GM18867 (cell line): ENCODE data around the gene ADRA1B.

Source experiments
- ATAC-seq: cut with Tn5 transposase; IDR thresholded peaks from one replicate; pipeline ENCODE4 v1.9.1; 2021; ENCODE audit warnings: mild to moderate bottlenecking, moderate library complexity; ENCODE audit not compliant: unreplicated experiment

The ADRA1B gene

DNA sequence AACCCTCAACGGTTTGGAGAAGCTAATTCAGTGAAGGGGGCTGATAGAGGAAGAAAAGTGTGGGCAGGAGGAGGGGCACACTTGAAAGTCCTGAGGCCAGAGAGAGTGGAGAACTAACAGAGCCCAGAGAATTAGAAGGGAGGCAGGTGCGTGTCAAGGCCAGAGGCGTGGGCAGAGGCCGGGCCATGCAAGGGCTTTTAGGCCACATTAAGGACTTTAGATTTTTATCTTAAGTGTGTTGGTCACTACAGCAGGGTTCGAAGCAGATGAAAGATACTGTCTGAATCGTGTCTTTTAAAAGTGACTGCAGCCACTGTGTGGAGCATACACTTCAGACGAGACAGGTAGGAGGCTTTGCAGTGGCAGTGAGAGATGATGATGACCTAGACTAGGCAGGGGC lies 6.7 kb downstream of the ADRA1B start:
- no peak for ATAC-seq

DNA sequence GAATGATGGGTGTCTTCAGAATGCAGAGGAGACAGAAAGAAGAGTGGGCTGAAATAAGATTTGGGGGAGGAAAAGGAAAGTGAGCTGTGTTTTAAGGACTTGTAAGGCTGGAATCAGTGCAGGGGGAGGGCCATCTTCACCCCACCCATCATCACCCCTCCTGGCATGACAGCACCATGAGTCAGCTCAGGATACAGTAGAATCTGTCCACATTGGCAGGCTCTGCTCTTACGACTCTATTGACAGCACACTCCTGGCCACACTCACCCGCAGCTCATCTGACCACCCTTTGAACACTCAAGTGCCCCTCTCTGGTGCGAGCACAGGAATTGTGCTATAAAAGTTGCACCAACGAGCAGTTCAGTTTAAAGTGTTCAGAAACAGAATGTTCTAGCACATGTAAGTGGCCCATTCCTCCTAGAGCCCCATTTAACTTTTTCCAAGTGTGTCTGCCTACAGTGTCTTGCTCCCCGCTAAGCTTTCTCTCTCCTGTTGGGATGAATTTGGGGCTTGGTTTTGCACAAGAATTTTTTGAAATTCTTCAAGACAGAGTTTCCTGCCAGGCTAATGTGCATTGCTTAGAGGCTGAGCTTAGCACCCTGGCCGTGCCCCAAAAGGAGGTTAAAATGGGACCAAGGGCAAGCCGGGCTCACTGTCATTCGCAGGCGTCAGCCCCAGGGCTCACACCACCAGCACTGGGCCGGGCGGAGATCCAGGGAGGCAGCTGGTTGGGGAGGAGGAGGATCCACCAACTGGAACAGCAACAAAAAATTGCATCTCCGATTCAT lies 12.0 kb downstream of the ADRA1B start:
- no peak for ATAC-seq

DNA sequence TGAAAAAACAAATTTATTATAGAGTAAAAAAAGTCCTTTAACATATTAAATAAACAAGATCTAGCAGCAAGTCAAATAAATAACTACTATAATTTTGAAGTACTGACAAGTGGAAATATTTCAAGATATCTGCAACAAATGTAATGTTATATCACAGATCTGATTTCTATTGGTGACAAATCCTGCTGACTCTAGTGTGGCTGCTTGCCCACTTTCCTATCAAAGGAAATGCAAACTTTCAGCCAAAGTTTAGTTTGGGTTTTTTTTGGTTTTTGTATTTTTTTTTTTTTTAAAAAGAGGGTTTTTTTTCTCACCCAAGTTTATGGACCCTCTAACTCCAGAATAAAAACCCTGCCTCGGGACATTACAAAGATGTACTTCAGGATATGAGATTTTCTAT lies 12.9 kb downstream of the ADRA1B start:
- ATAC-seq = no peak

DNA sequence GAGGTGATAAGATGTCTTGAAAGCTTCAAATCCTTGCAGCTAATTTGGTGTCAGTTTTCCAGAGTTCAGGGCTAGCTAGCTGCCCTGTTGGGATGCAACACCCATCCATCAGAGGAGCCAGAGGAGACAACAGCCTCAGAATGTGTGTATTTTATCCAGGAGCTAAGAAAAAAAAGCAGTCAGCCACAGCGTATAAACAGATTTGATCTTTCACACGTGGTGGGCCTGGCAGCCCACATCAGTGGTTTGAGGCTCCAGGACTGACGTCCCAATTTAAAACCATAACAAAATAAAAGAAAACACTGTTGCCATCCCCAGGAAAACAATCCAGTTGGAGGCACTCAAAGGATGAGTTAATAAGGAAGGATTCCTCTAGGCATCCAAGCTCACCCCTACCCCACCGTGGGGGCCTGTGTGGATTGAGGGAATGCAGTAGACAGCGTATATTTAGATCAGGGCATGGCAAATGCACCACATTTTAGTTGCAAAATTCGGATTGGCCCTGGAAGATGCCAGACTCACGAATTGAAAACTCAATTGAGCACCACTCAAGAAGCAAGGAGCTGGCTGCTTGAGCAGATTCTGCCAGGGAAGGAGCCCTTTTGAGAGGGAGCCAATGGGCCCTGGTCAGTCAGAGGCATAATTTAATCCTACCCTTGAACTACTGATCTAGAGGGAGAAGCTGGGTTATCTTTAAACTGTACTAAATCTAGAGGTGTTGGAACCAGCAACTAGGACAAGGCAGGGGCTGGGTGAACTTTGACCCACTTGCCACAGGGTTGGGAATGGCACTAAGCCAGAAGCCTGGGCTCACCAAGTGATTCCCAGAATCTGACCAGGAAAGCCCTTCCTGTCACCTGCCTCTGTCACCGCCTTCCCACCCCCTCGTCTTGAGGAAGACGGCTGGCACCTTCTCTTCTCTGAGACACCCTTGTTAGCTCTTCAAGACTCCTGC lies 17.5 kb downstream of the ADRA1B start:
- no peak for ATAC-seq

DNA sequence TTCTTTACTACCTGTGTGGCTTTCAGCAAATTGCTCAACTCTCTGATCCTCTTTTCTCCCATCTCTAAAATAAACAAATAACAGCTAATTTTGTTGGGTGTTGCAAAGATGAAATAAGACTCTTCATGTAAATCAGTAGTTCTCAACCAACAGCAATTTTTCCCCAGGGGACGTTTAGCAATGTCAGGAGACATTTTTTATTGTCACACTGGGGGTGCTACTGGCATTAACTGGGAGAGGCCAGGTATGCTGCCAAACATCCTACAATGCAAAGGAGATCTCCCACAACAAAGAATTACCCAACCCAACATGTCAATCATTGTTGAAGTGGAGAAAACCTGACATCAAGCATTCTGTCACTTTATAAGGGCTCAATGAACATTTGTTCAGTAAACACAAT lies 19.7 kb downstream of the ADRA1B start:
- ATAC-seq = no peak

DNA sequence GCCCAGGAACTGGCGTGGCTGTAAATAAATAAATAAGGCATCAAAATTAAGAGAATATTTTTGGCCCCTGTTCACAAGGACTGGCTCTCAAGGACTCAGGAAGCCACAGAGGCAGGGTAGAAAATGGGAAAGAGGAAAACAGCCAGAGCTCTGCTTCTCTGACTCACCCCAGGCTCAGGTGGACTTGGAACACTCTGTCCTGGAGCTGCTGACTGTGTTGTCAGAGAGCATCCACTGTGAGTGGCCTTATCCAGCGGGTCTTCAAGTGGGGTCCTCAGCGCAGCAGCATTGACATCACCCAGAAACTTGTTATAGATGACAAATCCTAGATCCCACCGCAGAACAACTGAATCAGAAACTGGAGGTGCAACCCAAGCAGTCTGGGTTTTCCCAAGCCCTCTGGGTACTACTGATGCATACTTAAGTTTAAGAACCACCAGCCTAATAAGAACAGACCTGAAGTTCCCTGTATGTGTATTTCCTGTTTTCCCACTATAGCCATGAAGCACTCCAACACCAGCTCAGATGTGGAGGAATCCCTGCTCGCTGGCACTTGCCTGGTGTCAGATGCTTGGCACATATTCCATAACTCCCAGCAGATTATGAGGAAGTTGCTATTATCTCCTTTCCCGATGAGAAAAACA lies 20.5 kb downstream of the ADRA1B start:
- ATAC-seq = no peak

DNA sequence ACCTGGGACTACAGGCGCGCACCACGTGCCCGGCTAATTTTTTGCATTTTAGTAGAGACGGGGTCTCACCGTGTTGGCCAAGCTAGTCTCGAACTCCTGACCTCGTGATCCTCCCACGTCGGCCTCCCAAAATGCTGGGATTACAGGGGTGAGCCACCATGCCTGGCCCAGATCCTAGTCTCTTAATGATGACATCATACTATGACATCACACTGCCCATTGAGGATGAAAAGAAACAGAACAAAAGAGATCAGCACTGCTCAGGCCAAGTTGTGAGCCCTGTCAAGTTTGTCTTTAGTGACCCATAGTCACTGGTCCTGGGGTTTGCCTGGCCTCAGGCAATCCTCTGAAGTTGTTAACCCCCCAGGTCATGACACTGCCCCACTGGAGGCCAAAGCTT lies 21.3 kb downstream of the ADRA1B start:
- no peak for ATAC-seq

DNA sequence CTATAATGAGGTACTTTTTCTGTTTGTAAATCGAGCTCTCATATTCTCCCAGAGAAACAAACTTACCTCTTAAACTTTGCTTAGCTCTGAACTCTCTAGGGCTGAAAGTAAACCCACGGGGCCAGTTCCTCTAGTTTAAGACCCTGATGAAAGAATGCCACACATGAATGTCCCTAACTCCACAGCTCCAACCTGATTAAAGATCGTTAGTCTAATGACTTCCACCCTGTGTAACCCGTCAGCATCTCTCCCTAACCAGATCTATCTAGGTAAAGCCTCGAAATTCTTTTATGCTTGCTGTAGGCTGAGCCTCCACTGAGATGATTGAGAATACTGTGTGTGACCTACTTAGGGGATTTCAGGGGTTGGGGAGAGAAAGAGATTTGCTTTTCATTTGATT lies 27.0 kb downstream of the ADRA1B start:
- no peak for ATAC-seq

DNA sequence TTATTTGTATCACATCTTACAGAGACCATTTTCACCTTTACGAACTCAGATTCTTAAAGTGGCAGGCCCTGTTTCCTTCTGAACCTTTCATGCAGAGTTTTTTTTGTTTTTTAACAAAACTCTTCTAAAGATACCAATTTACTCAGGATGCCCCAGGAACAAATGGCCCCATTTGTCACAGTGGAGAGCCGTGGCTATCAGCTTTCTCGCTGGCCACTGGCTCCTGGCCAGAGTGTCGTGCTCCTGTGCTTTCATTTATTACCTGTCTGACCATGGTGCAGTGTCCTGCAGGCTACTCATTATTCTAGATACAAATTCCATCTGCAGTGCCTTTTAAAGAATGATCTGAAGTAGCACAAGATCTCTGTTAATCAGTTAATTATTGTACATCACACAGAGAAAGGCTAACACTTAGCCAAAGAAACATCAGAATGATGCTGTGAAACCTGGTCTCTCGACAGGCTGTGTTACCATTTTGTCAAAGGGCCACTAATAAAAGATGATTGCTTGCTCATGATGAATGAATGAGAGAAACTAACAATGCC lies 27.8 kb downstream of the ADRA1B start:
- ATAC-seq = no peak

DNA sequence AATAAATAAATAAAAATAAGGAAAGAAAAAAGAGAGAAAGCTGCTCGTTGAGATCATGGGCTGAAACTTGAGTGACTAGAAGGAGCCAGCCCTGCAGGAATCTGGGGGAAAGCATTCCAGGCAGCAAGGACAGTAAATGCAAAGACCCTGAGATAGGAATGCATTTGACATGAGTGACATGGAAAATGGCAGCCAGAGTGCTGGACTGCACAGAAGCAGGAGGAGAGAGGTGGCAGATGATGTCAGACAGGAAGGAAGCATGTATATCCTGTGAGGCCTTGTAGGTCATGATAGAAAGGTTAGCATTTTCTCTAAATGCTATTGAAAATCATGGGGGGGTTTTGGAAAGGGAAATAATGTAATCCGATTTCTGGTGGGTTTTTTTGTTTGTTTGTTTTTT lies 29.1 kb downstream of the ADRA1B start:
- ATAC-seq = no peak

DNA sequence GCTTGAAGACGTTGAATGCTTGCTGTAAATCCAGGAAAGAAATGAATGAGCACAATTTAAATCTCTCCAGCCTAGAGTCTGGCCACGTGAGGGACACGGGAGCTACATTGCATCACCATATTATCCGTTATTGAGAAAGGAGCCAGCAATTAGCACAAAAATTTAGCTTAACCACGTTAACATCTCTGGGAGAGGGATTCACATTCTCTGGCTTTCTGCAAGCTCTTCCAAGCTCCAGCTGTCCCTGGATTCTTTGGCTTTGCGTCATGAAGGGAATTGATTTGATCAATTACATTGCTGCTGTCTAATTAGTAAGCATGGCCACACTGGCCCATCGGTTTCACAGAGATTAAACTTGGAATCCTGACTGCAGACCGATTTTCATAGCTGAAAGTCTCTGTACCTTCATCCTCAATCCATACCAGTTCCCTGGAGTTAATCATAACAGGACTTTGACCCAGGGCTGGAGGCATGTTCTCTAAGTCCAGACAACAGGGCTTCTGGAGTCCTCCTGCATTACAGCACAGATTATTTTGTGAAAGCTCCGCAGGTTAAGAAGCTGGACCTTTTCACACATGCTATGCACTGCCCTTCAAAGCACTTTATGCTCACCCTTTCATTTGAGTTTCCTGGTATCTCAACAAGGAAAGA lies 31.6 kb downstream of the ADRA1B start:
- no peak for ATAC-seq

DNA sequence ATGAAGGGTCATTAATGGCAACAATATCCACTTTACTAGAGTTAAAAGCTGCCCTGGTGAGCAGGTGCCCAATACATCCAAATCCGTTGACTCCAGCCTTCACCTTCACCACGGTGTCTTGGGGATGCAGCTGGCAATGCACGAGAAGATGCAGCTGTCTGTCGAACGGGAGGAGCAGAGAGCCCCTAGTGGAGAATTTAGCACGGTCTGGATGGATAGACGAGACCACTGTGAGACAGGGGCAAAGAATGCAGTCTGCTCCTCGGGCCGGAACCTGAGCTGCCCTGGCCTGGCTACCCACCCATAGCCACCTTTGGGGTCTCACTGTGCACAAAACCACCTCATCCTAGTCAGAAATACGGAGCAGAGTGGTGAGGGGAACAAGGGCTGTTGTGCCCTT lies 35.1 kb downstream of the ADRA1B start:
- no peak for ATAC-seq

DNA sequence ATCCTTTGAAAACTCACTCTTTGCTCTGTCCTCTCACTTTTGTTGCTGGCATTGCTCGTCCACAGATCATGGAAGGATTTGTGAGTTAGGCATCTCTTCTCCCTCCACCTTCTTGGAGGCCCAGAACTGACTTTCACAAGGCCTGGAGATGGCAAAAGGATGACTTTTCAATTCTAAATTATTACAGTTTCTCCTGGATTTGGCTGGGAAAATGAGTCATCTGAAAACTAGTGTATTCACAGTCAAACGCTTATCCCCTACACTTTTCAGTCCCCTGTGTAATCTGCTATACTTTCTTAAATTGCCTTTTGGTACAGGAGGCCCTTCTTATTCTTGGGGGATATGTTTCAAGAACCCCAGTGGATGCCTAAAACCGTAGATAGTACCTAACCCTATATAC lies 35.6 kb downstream of the ADRA1B start:
- no peak for ATAC-seq

DNA sequence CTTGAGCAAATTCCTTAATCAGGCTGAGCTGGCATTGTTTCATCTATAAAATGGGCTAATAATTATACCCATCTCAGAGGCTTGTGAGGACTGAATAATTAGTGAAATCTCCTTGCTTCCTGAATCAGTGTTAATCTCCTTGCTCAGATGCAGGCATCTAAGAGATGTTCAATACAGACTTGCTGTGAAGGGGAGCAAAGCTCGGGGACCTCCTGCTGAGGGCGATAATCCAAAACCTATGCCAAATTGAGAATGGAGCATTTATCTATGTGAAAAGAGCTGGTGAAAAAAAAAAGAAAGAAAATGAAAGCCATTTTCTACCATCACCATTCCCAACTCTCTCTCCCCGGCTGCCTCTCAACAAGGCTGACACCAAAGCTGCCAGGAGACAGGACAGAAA lies 37.3 kb downstream of the ADRA1B start:
- no peak for ATAC-seq

DNA sequence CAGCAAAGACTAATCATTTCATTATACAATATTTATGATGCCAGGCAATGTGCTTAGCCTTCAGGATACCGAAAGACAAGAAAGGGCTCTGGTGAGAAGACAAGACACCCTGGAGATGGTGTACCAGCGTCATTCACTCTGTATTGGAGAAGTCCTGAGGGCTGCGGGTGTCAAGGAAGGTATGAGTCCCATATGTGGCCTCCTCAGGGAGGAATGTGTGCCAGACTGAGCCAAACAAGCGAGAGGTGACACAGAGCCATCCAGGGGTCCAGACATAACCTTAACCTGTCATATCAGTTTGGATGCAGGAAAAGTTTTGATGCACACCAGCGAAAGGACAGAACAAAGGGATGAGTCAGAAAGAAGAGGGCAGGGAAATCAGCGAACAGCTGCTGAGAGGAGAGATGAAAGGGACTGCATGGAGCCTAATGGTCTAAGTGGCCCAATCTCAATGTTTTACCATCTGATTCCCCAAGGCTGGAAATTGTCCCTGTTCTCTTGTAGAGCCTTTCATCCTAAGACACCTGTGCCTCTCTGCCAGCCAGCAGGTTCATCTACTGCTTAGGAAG lies 38.9 kb downstream of the ADRA1B start:
- no peak for ATAC-seq

DNA sequence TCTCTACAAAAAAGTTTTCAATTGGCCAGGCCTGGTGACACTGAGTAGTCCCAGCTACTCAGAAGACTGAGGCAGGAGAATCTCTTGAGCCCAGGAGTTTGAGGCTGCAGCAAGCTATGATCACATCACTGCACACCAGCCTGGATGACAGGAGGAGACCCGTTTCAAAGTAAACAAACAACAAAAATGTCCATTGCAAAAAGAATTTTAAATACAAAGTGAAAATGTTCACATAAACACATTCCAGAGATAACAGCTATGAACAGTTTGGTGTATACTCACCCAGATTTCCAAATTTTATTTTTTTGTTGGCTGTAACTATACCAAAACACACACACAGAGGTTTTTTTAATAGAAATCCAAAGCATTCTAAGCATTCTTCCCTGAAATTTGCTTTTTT lies 39.8 kb downstream of the ADRA1B start:
- ATAC-seq = no peak

DNA sequence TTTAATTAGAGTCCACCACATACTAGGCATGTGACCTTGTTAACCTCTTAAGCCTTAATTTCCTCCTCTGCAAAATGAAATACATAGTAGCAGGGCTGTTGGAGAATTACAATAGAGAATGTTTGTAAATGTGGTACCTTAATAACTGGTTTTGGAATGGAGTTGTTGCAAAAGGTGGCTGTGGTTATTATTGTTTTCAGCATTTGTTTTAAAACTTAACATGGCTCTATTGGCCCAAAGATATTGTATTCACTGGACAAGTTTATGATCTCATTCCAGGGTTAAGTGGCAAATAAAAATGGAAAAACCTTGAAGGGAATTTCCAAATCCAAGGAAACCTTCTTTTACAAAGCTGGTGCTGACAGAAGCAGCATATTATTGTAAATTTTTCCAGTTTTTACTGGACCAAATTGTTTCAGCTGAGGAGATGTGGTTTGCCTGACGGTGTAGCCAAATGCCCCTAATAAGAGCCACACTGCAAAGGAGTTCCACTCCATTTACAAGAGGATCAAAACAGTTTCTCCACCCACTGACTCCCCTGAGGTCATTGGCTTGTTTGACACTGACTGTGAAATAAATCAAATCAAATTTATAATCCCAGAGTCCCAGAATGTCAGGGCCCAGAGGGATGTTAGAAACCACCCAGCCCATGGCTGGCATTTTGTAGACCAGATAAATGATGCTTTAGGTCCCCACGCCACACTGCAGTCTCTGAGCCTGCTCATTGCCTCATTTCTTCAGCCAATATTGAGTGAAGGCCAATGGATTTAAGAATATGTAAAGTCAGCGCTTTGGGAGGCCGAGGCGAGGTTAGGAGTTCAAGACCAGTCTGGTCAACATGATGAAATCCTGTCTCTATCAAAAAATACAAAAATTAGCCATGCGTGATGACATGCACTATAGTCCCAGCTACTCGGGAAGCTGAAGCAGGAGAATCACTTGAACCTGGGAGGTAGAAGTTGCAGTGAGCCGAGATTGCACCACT lies 45.2 kb downstream of the ADRA1B start:
- no peak for ATAC-seq

DNA sequence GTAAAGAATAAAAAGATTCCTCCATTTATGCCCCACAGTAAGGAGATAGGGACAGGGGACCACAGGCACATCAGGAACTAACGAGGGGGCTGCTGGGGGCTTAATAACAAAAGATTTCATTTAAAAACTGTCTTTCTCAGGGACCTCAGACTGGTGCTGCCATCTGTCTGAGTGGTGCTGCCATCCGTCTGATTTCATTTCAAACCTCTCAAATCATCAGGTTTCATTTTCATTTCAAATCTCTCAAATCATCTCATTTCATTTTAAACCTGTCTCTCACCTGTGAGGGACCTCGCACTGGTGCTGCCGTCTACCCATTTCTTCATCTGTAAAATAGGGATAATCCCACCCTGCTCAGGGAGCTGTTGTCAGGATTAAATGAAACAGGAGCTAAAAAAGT lies 45.9 kb downstream of the ADRA1B start:
- ATAC-seq = no peak

DNA sequence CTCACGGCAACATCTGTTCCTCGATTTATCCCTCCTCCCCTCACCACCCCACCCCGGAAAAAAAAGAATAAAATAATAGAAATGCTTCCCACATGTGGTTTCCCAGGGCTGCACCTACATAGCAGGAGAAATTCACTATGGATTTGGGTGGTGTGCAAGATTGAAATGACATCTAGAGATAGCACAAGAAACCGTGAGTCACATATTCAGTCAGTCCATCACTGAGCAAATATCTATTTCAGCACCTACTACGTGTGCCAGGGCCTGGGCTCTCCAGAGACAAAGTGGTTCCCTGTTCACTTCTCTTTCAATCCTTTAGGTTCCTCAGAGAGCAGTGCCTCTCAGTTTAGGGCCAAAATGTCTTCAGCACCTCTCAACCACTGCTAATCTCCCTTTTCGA lies 47.7 kb downstream of the ADRA1B start:
- ATAC-seq = no peak
